HepG2 (cell line): Measurements from ENCODE around the gene CXCR5. TPM values are rescaled to one million over a fixed set of nuclear protein-coding genes. Genes with fewer than 3 reads are reported as not detected.

Source experiments
- DMAP1 ChIP-seq: IDR thresholded peaks from 2 replicates; pipeline ENCODE4 v1.6.1; 2016
- FOXA1 ChIP-seq, 2 experiments: fragments of 450-650 bp in 1 of 2; sonication (generic) in 1 of 2; formaldehyde crosslinking in 1 of 2; IDR thresholded peaks; 2 replicates each; pipeline versions ENCODE4 v1.4.0 to v1.6.1; 2016 to 2020; ENCODE audit warnings: missing genetic modification reagents in 1 of 2
- FOXO1 ChIP-seq: sonication (generic); formaldehyde crosslinking; IDR thresholded peaks from 2 replicates; pipeline ENCODE4 v1.4.0; 2020; ENCODE audit warnings: missing genetic modification reagents
- KDM2A ChIP-seq: sonication (generic); formaldehyde crosslinking; IDR thresholded peaks from 2 replicates; pipeline ENCODE4 v1.4.0; 2020; ENCODE audit warnings: low read depth, missing genetic modification reagents, borderline replicate concordance
- MIER2 ChIP-seq: IDR thresholded peaks from 2 replicates; pipeline ENCODE4 v1.6.1; 2016; ENCODE audit warnings: missing biosample characterization, missing genetic modification reagents
- ZBTB34 ChIP-seq: sonication (generic); formaldehyde crosslinking; IDR thresholded peaks from 2 replicates; pipeline ENCODE4 v1.8.0; 2022; ENCODE audit warnings: mild to moderate bottlenecking, missing genetic modification reagents
- ZNF333 ChIP-seq: sonication (generic); formaldehyde crosslinking; IDR thresholded peaks from 2 replicates; pipeline ENCODE4 v1.4.0; 2020; ENCODE audit warnings: mild to moderate bottlenecking, missing genetic modification reagents, borderline replicate concordance
- ZNF430 ChIP-seq: sonication (generic); formaldehyde crosslinking; IDR thresholded peaks from 2 replicates; pipeline ENCODE4 v1.9.0; 2021; ENCODE audit warnings: mild to moderate bottlenecking, missing genetic modification reagents
- polyA plus RNA-seq, 8 experiments: library from polyadenylated mRNA; depleted of rRNA in 3 of 8; stranded (reverse) in 7 of 8; unstranded in 1 of 8; fragments of >200 nt; fragmentation: Illumina TruSeq in 4 of 8; extraction: Trizol in 4 of 8; gene quantifications; 2 replicates each; pipeline versions ENCODE4 v1.2.1 to v1.2.3, GENCODE V29; 2011 to 2016; ENCODE audit warnings: low read depth in 4 of 8, missing spikeins in 1 of 8, mixed read lengths in 1 of 8; ENCODE audit not compliant: insufficient read depth in 1 of 8
- total RNA-seq, 5 experiments: library from RNA; depleted of rRNA; stranded (reverse); fragments of >200 nt; fragmentation: Illumina TruSeq; extraction: Trizol; gene quantifications; 2 replicates each; pipeline ENCODE4 v1.2.3, GENCODE V29; 2016; ENCODE audit warnings: low read depth in 1 of 5
- TF ChIP-seq, protein P1 (sequence below): sonication (generic); formaldehyde crosslinking; conservative IDR thresholded peaks from 2 replicates; pipeline ENCODE4 v1.4.0; 2020; ENCODE audit warnings: mild to moderate bottlenecking, missing genetic modification reagents, moderate library complexity

The CXCR5 gene
- total and polyA plus RNA-seq, 2 of the 13 experiments (the other 11 are each of a cell fraction or from before 2014, with no cell fraction given), result not detected

DNA sequence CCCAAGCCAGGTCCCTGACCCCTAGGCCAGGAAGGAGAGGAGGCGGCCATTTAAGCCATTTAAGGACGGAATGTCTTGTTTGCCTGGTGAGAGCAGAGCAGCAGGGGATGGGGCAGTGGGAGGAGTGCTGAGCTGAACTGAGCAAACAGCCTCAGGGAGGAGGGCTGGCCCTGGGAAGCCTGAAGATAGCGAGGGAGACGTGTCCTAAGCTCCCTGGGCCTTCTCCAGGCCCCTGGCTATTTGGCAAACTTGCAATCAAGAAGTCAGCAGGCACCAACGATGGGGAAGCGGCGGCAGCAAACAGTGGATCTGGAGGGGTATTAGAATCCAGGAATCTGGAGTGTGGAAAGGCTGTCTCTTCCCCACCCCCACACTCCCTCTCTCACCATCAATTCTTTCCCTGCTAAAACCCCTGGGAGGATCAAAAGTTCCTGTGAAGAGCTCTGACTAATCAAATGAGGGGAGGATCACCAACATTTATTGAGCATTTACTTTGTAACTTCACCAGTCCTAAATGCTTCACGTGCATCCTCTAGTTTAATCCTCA is 33.2 kb downstream of the CXCR5 start (continued):
- TF ChIP-seq KDM2A (CRISPR knock-in tag) (0 out of 2 replicates have a peak, but pooled peaks have one; percentile 12), ZNF333 (CRISPR knock-in tag) (no peak), FOXA1 (IDR thresholded peaks at IDR 0.05) (no peak), FOXA1 (CRISPR knock-in tag; IDR thresholded peaks at IDR 0.05) (peak; percentile 61; the same call in 1 of the 2 replicates), ZBTB34 (0 out of 2 replicates have a peak, but pooled peaks have one; percentile 33), DMAP1 (CRISPR knock-in tag) (0 out of 2 replicates have a peak, but pooled peaks have one; percentile 27), ZNF430 (CRISPR knock-in tag) (no peak), FOXO1 (CRISPR knock-in tag) (no peak), MIER2 (no peak)
- TF ChIP-seq, protein P1, sequence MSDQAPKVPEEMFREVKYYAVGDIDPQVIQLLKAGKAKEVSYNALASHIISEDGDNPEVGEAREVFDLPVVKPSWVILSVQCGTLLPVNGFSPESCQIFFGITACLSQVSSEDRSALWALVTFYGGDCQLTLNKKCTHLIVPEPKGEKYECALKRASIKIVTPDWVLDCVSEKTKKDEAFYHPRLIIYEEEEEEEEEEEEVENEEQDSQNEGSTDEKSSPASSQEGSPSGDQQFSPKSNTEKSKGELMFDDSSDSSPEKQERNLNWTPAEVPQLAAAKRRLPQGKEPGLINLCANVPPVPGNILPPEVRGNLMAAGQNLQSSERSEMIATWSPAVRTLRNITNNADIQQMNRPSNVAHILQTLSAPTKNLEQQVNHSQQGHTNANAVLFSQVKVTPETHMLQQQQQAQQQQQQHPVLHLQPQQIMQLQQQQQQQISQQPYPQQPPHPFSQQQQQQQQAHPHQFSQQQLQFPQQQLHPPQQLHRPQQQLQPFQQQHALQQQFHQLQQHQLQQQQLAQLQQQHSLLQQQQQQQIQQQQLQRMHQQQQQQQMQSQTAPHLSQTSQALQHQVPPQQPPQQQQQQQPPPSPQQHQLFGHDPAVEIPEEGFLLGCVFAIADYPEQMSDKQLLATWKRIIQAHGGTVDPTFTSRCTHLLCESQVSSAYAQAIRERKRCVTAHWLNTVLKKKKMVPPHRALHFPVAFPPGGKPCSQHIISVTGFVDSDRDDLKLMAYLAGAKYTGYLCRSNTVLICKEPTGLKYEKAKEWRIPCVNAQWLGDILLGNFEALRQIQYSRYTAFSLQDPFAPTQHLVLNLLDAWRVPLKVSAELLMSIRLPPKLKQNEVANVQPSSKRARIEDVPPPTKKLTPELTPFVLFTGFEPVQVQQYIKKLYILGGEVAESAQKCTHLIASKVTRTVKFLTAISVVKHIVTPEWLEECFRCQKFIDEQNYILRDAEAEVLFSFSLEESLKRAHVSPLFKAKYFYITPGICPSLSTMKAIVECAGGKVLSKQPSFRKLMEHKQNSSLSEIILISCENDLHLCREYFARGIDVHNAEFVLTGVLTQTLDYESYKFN, result peak; percentile 34; the same call in 1 of the 2 replicates
- TF ChIP-seq, all 625 proteins: peak for 38
